ENCODE results near the gene RNASEH2B. TPM values are rescaled to one million over a fixed set of nuclear protein-coding genes. Genes with fewer than 3 reads are reported as not detected.

The RNASEH2B gene
- polyA plus RNA-seq, 2 of the 4 experiments (the other 2 are of a cell fraction): 27.5 to 73.5 TPM

DNA sequence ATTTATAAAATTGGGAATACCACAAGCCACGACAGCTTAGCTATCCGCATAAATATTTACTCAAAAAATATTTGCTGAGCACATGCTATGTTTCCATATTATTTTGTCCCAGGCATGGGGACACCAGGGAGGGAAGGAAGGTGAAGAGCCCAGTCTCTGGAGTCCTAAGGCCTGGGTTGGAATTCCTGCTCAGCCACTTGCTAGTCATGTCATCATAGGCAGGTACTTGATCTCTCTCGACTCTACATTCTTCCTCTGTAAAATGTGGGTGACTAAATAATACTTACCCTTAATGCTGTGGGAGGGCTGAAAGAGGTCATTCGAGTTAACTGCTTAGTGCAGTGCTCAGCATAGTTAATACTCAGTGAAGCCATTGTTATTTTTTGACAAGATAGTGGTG lies 4.3 kb upstream of the RNASEH2B start:
- Histone ChIP-seq H3K4me1 (no peaks in the 10 kb centered on the region), H3K27ac (no peak overlapping the region), H3K4me3 (no peak overlapping the region), H3K4me2 (no peak overlapping the region), H3K9me3 (no peaks in the 10 kb centered on the region)
- WGBS (ENCODE audit: missing lambda C conversion rate): 45% methylated on average over 4 of the region's 4 CpGs
- DNase-seq (ENCODE audit: low read depth in 1 of 2, low spot score in 1 of 2) (no peak), ATAC-seq (no peak), FAIRE-seq (no peak)
- CTCF ChIA-PET: no interaction called here
- TF ChIP-seq EHF (CRISPR knock-in tag; IDR thresholded peaks at IDR 0.05) (no peak), MYC (IDR thresholded peaks at IDR 0.05; ENCODE audit: borderline replicate concordance, low read length) (no peak), NR3C1 (IDR thresholded peaks at IDR 0.05) (no peak), USF2 (IDR thresholded peaks at IDR 0.05) (no peak), HOXA7 (CRISPR knock-in tag; IDR thresholded peaks at IDR 0.05) (no peak), BHLHE40 (IDR thresholded peaks at IDR 0.05; ENCODE audit: low read depth, low read length) (no peak), CBX8 (IDR thresholded peaks at IDR 0.05) (no peak), RAD21 (conservative IDR thresholded peaks at IDR 0.05 in 1 of 2, IDR thresholded peaks at IDR 0.05 in 1 of 2) (no peak), ELK1 (IDR thresholded peaks at IDR 0.05; ENCODE audit: low read depth, low read length) (no peak), HOXB13 (CRISPR knock-in tag; IDR thresholded peaks at IDR 0.05; ENCODE audit: low read depth) (no peak), JUN (IDR thresholded peaks at IDR 0.05) (no peak)
- POLR2A ChIA-PET: no interaction called here

GRCh38 chr13:50907781-50908180 lies 1.8 kb upstream of the RNASEH2B start:
- Histone ChIP-seq H3K4me3 (no peak overlapping the region), H3K27ac (no peak overlapping the region), H3K4me2 (no peak overlapping the region), H3K9me3 (no peaks in the 10 kb centered on the region), H3K4me1 (peaks cover 15% of the 10 kb centered on the region)
- FAIRE-seq (no peak), ATAC-seq (no peak), DNase-seq (ENCODE audit: low read depth in 1 of 2, low spot score in 1 of 2) (no peak)
- POLR2A ChIA-PET: no interaction called here
- CTCF ChIA-PET: interaction anchor here (0.6 kb wide), 1 partner anchor 23 kb away, joined by 3 read pairs; no protein-coding TSS in a partner anchor
- WGBS (ENCODE audit: missing lambda C conversion rate): 78% methylated on average over 7 of the region's 7 CpGs
- TF ChIP-seq, protein P1, sequence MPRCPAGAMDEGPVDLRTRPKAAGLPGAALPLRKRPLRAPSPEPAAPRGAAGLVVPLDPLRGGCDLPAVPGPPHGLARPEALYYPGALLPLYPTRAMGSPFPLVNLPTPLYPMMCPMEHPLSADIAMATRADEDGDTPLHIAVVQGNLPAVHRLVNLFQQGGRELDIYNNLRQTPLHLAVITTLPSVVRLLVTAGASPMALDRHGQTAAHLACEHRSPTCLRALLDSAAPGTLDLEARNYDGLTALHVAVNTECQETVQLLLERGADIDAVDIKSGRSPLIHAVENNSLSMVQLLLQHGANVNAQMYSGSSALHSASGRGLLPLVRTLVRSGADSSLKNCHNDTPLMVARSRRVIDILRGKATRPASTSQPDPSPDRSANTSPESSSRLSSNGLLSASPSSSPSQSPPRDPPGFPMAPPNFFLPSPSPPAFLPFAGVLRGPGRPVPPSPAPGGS (IDR thresholded peaks at IDR 0.05): no peak
- TF ChIP-seq POLR2AphosphoS2 (conservative IDR thresholded peaks at IDR 0.05; ENCODE audit: low read length): no peak
- no peak for TF ChIP-seq FOXS1 (CRISPR knock-in tag; IDR thresholded peaks at IDR 0.05)
- TF ChIP-seq ZNF302 (CRISPR knock-in tag; IDR thresholded peaks at IDR 0.05): no peak
- TF ChIP-seq, protein P2, sequence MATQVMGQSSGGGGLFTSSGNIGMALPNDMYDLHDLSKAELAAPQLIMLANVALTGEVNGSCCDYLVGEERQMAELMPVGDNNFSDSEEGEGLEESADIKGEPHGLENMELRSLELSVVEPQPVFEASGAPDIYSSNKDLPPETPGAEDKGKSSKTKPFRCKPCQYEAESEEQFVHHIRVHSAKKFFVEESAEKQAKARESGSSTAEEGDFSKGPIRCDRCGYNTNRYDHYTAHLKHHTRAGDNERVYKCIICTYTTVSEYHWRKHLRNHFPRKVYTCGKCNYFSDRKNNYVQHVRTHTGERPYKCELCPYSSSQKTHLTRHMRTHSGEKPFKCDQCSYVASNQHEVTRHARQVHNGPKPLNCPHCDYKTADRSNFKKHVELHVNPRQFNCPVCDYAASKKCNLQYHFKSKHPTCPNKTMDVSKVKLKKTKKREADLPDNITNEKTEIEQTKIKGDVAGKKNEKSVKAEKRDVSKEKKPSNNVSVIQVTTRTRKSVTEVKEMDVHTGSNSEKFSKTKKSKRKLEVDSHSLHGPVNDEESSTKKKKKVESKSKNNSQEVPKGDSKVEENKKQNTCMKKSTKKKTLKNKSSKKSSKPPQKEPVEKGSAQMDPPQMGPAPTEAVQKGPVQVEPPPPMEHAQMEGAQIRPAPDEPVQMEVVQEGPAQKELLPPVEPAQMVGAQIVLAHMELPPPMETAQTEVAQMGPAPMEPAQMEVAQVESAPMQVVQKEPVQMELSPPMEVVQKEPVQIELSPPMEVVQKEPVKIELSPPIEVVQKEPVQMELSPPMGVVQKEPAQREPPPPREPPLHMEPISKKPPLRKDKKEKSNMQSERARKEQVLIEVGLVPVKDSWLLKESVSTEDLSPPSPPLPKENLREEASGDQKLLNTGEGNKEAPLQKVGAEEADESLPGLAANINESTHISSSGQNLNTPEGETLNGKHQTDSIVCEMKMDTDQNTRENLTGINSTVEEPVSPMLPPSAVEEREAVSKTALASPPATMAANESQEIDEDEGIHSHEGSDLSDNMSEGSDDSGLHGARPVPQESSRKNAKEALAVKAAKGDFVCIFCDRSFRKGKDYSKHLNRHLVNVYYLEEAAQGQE (IDR thresholded peaks at IDR 0.05): no peak
- TF ChIP-seq RNF2 (IDR thresholded peaks at IDR 0.05; ENCODE audit: borderline replicate concordance, low read depth): no peak
- no peak for TF ChIP-seq CEBPB (IDR thresholded peaks at IDR 0.05)
- TF ChIP-seq, protein P3, sequence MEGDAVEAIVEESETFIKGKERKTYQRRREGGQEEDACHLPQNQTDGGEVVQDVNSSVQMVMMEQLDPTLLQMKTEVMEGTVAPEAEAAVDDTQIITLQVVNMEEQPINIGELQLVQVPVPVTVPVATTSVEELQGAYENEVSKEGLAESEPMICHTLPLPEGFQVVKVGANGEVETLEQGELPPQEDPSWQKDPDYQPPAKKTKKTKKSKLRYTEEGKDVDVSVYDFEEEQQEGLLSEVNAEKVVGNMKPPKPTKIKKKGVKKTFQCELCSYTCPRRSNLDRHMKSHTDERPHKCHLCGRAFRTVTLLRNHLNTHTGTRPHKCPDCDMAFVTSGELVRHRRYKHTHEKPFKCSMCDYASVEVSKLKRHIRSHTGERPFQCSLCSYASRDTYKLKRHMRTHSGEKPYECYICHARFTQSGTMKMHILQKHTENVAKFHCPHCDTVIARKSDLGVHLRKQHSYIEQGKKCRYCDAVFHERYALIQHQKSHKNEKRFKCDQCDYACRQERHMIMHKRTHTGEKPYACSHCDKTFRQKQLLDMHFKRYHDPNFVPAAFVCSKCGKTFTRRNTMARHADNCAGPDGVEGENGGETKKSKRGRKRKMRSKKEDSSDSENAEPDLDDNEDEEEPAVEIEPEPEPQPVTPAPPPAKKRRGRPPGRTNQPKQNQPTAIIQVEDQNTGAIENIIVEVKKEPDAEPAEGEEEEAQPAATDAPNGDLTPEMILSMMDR (IDR thresholded peaks at IDR 0.05): no peak
- no peak for TF ChIP-seq MAZ (IDR thresholded peaks at IDR 0.05; ENCODE audit: borderline replicate concordance, low read depth, low read length)
- TF ChIP-seq CBX2 (IDR thresholded peaks at IDR 0.05; ENCODE audit: borderline replicate concordance, low read depth): no peak
- TF ChIP-seq SMC3 (IDR thresholded peaks at IDR 0.05): no peak
- TF ChIP-seq JUN (IDR thresholded peaks at IDR 0.05): no peak
- TF ChIP-seq ZC3H11A (IDR thresholded peaks at IDR 0.05): no peak
- TF ChIP-seq, protein P4, sequence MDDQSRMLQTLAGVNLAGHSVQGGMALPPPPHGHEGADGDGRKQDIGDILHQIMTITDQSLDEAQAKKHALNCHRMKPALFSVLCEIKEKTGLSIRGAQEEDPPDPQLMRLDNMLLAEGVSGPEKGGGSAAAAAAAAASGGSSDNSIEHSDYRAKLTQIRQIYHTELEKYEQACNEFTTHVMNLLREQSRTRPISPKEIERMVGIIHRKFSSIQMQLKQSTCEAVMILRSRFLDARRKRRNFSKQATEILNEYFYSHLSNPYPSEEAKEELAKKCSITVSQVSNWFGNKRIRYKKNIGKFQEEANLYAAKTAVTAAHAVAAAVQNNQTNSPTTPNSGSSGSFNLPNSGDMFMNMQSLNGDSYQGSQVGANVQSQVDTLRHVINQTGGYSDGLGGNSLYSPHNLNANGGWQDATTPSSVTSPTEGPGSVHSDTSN (IDR thresholded peaks at IDR 0.05): no peak
- no peak for TF ChIP-seq GATA3 (IDR thresholded peaks at IDR 0.05; ENCODE audit: borderline replicate concordance)
- no peak for TF ChIP-seq SREBF2 (IDR thresholded peaks at IDR 0.05)
- no peak for TF ChIP-seq NFE2L2 (conservative IDR thresholded peaks at IDR 0.05; ENCODE audit: low read length)
- no peak for TF ChIP-seq MAFK (IDR thresholded peaks at IDR 0.05; ENCODE audit: partially characterized antibody)
- TF ChIP-seq PHF8 (IDR thresholded peaks at IDR 0.05; ENCODE audit: borderline replicate concordance, low read depth): no peak
